ENCODE results near the gene IFT43. TPM values are rescaled to one million over a fixed set of nuclear protein-coding genes. Genes with fewer than 3 reads are reported as not detected.

IFT43 gene
- total and polyA plus RNA-seq, 8 donors, result 23.1 to 51.1 (median 42.0) TPM

DNA sequence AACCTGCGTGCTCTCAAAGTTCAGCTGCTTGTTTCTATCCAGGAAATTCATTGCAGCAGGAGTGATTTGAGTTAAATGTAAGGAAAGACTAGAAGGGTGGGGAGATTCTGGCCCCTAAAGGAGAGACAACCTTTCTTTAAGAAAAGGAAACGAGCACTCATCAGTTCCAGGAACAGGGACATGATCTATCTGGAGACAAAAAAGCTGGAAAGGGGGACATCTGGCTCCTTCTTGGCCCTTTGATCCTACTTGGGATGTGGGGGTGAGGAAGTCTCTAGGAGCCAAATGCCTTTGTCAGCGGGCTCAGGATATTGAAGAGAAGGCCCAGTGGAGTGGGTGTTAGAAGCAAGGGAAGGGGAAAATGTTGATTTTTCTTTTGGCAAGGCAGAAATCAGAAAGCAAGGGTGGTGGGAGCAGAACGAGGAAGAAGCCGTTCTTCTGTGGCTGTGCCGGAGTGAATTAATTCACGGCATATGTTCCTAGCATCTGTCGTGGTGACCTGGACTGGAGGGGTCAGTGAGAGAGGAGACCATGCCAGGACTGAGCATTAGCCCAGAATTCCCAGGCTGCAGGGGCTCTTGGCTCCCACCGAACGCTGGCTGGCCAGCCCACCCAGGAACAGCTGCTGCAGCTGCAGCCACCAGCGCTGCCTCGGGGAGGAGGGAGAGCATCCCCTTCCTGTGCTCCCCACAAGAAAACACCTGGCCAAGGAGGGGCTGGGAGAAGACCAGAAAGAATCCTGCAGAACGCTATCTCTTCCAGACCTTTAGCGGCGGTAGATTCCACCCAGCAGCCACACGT lies 103.4 kb downstream of the IFT43 start:
- ATAC-seq, result no peak

DNA sequence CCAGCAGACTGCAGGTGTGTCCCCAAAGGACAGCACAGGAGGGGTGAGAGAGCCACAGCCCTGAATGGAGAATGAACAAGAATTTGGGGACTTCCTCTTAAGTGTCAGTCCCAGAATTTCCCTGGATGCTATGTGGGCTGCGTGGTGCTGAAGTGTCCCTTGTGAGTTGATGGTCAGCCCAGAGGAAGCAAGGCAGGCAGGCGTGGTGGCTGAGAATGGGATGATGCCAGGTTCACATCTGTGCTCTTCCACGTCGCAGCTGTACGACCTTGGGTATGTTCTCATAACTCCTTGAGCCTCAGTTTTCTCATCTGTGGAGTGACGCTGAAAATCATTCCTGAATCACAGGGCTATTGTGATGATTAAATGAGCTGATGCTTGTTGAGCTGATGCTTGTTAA lies 104.0 kb downstream of the IFT43 start:
- no peak overlapping the region for H3K4me3 ChIP-seq
- H3K36me3 ChIP-seq, result no peaks in the 10 kb centered on the region
- no peaks in the 10 kb centered on the region for H3K4me1 ChIP-seq
- H3K27ac ChIP-seq, result no peak overlapping the region
- no peak for ATAC-seq
- no peaks in the 10 kb centered on the region for H3K27me3 ChIP-seq
- intact Hi-C loops (cut with DNase I), result no loop called here
- no peak for DNase-seq
- no peaks in the 10 kb centered on the region for H3K9me3 ChIP-seq
- TF ChIP-seq CTCF (IDR thresholded peaks at IDR 0.05), result no peak

More for the DNA sequence above, 103.4 kb downstream of the IFT43 start:
- Histone ChIP-seq H3K36me3 (peaks cover 0 to under 1% of the 10 kb centered on the region in 2 donors), H3K27me3 (no peaks in the 10 kb centered on the region), H3K9me3 (no peaks in the 10 kb centered on the region), H3K27ac (no peak overlapping the region), H3K4me1 (no peaks in the 10 kb centered on the region), H3K4me3 (no peak overlapping the region)
- TF ChIP-seq CTCF (IDR thresholded peaks at IDR 0.05), result no peak
- intact Hi-C loops (cut with DNase I), result no loop called here
- peak in 2 of 4 donors; percentile 86 to 90 for DNase-seq

DNA sequence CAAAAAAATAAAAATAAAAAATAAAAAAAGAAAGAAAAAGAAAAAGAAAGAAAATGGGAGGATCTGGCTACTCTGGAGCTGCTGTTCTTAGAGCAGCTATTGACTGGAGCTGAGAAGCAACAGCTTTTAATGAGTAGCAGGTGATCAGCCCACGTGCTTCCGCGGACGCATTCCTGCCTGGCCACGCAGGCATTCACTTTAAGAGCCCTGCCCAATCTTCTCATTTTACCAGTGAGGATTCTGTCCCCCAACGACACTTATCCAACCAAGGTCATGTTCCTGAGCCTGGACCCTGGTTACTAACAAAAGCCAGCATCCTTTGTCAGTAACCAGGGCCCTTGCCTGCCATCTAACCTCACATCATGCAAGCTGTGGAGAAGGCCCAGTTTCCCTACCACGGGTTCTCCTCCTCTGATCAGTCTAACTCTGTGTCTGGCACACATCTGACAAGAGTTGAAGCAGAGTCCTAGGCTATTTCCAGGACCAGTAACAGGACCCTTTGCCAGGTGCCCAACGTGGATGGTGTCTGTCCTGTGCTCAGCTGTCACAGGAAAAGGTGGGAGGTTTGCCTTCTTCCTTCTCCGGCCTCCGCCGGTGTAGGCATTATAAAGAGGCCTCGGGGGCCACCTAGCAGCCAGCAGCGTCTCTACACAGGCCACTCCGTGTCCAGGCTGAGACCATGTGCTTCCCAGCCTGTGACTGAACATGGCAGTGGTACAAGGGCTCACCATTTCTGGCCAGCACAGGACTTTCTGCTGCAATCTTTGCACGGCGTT lies 105.2 kb downstream of the IFT43 start:
- H3K4me1 ChIP-seq, result no peaks in the 10 kb centered on the region
- H3K9me3 ChIP-seq, result no peaks in the 10 kb centered on the region
- H3K27ac ChIP-seq, result no peak overlapping the region
- no peak overlapping the region for H3K4me3 ChIP-seq
- TF ChIP-seq CTCF (IDR thresholded peaks at IDR 0.05), result no peak
- intact Hi-C loops (cut with DNase I), result no loop called here
- ATAC-seq (peak; percentile 51), DNase-seq (no peak)
- no peaks in the 10 kb centered on the region for H3K36me3 ChIP-seq
- no peaks in the 10 kb centered on the region for H3K27me3 ChIP-seq

- Histone ChIP-seq H3K4me1 (no peaks in the 10 kb centered on the region), H3K4me3 (no peak overlapping the region), H3K36me3 (no peaks in the 10 kb centered on the region), H3K27me3 (no peaks in the 10 kb centered on the region), H3K9me3 (no peaks in the 10 kb centered on the region), H3K27ac (no peak overlapping the region)
- ATAC-seq (no peak), DNase-seq (no peak)
- intact Hi-C loops (cut with DNase I), result no loop called here
- TF ChIP-seq CTCF (IDR thresholded peaks at IDR 0.05), result no peak
Measured at GRCh38 chr14:76093077-76093476, 107.5 kb downstream of the IFT43 start.

GRCh38 chr14:76096257-76096656 lies 110.7 kb downstream of the IFT43 start:
- Histone ChIP-seq H3K36me3 (no peaks in the 10 kb centered on the region), H3K4me1 (no peaks in the 10 kb centered on the region), H3K9me3 (no peaks in the 10 kb centered on the region), H3K4me3 (no peak overlapping the region), H3K27me3 (peaks cover 0 to 23% of the 10 kb centered on the region in 2 donors), H3K27ac (no peak overlapping the region)
- ATAC-seq (no peak), DNase-seq (no peak)
- intact Hi-C loops (cut with DNase I), result no loop called here
- TF ChIP-seq CTCF (IDR thresholded peaks at IDR 0.05), result no peak

Data from left lung (tissue), 10 donors.